CD14-positive monocyte (primary cell): ENCODE data around the gene DLX4. TPM values are rescaled to one million over a fixed set of nuclear protein-coding genes. Genes with fewer than 3 reads are reported as not detected.
A peak's percentile ranks its signal among the peaks of the same experiment; 100 is the strongest.

Experiments used
- DNase-seq, 3 donors: peaks; one replicate each; pipeline ENCODE4 v3.0.0-alpha.2; 2011 to 2022
- H2AFZ ChIP-seq: 2 replicates; pipeline ENCODE4 v1.6.0; 2012; ENCODE audit warnings: mild to moderate bottlenecking, low read depth, low read length, inconsistent platforms; ENCODE audit not compliant: insufficient read depth, poor library complexity, severe bottlenecking
- H3K27ac ChIP-seq, 2 donors: 1 replicate in 1 of 2; 2 replicates in 1 of 2; pipeline ENCODE4 v1.5.1; 2012 to 2013; ENCODE audit warnings: low read length in 2 of 2, control low read depth in 1 of 2, inconsistent platforms in 1 of 2, low read depth in 1 of 2, mild to moderate bottlenecking in 1 of 2
- H3K27me3 ChIP-seq, 2 donors: one replicate each; pipeline versions ENCODE4 v1.6.0 to v1.6.1; 2011 to 2013; ENCODE audit warnings: low read length in 2 of 2; ENCODE audit not compliant: control insufficient read depth in 2 of 2, insufficient read depth in 2 of 2
- H3K36me3 ChIP-seq, 2 donors: replicated peaks in 1 of 2; 1 replicate in 1 of 2; 2 replicates in 1 of 2; pipeline versions ENCODE4 v1.5.1 to v1.6.1; 2012 to 2013; ENCODE audit warnings: low read length in 2 of 2, control low read depth in 1 of 2, inconsistent platforms in 1 of 2, mild to moderate bottlenecking in 1 of 2; ENCODE audit not compliant: insufficient read depth in 2 of 2, control insufficient read depth in 1 of 2
- H3K4me1 ChIP-seq, 2 donors: 1 replicate in 1 of 2; 2 replicates in 1 of 2; pipeline versions ENCODE4 v1.5.1 to v1.6.1; 2012 to 2013; ENCODE audit warnings: low read length in 2 of 2, control low read depth in 1 of 2, inconsistent platforms in 1 of 2, mild to moderate bottlenecking in 1 of 2, moderate library complexity in 1 of 2; ENCODE audit not compliant: insufficient read depth in 2 of 2, control insufficient read depth in 1 of 2
- H3K4me2 ChIP-seq: replicated peaks from 2 replicates; pipeline ENCODE3; 2012; ENCODE audit warnings: low read length, moderate library complexity, mild to moderate bottlenecking; ENCODE audit not compliant: poor library complexity, severe bottlenecking; ENCODE audit errors: extremely low read depth
- H3K4me3 ChIP-seq, 3 experiments: fragments of 200-600 bp in 1 of 3; sonication (generic) in 1 of 3; replicated peaks in 1 of 3; 1 replicate in 2 of 3; 2 replicates in 1 of 3; pipeline ENCODE4 v1.5.1; 2011 to 2013; ENCODE audit warnings: low read length in 3 of 3, mild to moderate bottlenecking in 3 of 3, control low read depth in 2 of 3, low read depth in 2 of 3, inconsistent platforms in 1 of 3, moderate library complexity in 1 of 3
- H3K79me2 ChIP-seq: 2 replicates; pipeline ENCODE4 v1.6.0; 2012; ENCODE audit warnings: mild to moderate bottlenecking, control low read depth, inconsistent platforms, low read length, moderate library complexity; ENCODE audit not compliant: insufficient read depth
- H3K9ac ChIP-seq: 2 replicates; pipeline ENCODE4 v1.6.0; 2017; ENCODE audit warnings: low read length, mild to moderate bottlenecking; ENCODE audit not compliant: insufficient read depth, poor library complexity, severe bottlenecking
- H3K9me3 ChIP-seq, 2 donors: replicated peaks in 1 of 2; 1 replicate in 1 of 2; 2 replicates in 1 of 2; pipeline versions ENCODE4 v1.5.1 to v1.6.1; 2012 to 2013; ENCODE audit warnings: low read length in 2 of 2, control low read depth in 1 of 2; ENCODE audit not compliant: control insufficient read depth in 1 of 2, insufficient read depth in 1 of 2
- H4K20me1 ChIP-seq: 2 replicates; pipeline ENCODE4 v1.6.0; 2012; ENCODE audit warnings: mild to moderate bottlenecking, low read length, control low read depth, moderate library complexity; ENCODE audit not compliant: insufficient read depth
- H3K27ac Mint-ChIP-seq, 7 donors: one replicate each; pipeline ENCODE4 v1.8.0; 2020; ENCODE audit warnings: mild to moderate bottlenecking in 7 of 7, mixed read lengths in 7 of 7, moderate library complexity in 6 of 7, inconsistent platforms in 2 of 7
- H3K27me3 Mint-ChIP-seq, 3 donors: one replicate each; pipeline ENCODE4 v1.8.0; 2021 to 2022; ENCODE audit warnings: low read depth in 3 of 3, mild to moderate bottlenecking in 3 of 3, mixed read lengths in 3 of 3, moderate library complexity in 3 of 3, inconsistent platforms in 1 of 3
- H3K36me3 Mint-ChIP-seq, 2 donors: one replicate each; pipeline ENCODE4 v1.8.0; 2020; ENCODE audit warnings: mixed read lengths in 2 of 2, inconsistent platforms in 1 of 2, mild to moderate bottlenecking in 1 of 2
- H3K4me1 Mint-ChIP-seq: one replicate; pipeline ENCODE4 v1.8.0; 2020; ENCODE audit warnings: mild to moderate bottlenecking, mixed read lengths
- H3K4me3 Mint-ChIP-seq, 2 donors: one replicate each; pipeline ENCODE4 v1.8.0; 2020; ENCODE audit warnings: mild to moderate bottlenecking in 2 of 2, mixed read lengths in 2 of 2, moderate library complexity in 1 of 2
- H3K9me3 Mint-ChIP-seq, 7 donors: one replicate each; pipeline ENCODE4 v1.8.0; 2020 to 2022; ENCODE audit warnings: mixed read lengths in 7 of 7, mild to moderate bottlenecking in 6 of 7, moderate library complexity in 6 of 7, inconsistent platforms in 2 of 7
- CTCF ChIP-seq: fragments of 200-600 bp; IDR thresholded peaks from one replicate; pipeline ENCODE4 v1.8.0; 2022; ENCODE audit warnings: antibody characterized with exemption, mild to moderate bottlenecking
- WGBS: methylation state at CpG from one replicate; pipeline ENCODE4 v1.1.5; 2013; ENCODE audit warnings: missing lambda C conversion rate; ENCODE audit not compliant: insufficient coverage; 5-methylcytosine and 5-hydroxymethylcytosine counted together
- intact Hi-C, 2 donors: fragments of 100-400 bp; cut with micrococcal nuclease; formaldehyde crosslinking; loops; one replicate each; pipeline versions ENCODE4 v1.15.0 to v1.15.1; 2023
- polyA plus RNA-seq, 3 donors: library from polyadenylated mRNA; depleted of rRNA in 1 of 3; unstranded in 2 of 3; stranded (reverse) in 1 of 3; fragments of 300-500 nt in 2 of 3; fragments of >200 nt in 1 of 3; fragmentation: Illumina TruSeq in 2 of 3; gene quantifications; 1 replicate in 2 of 3; 2 replicates in 1 of 3; pipeline ENCODE4 v1.2.3, GENCODE V29; 2012 to 2021

DLX4 gene
- polyA plus RNA-seq, 3 donors: 0.20 to 3.5 TPM; not detected in 1

- no peaks in the 10 kb centered on the region for H3K36me3 Mint-ChIP-seq
- H3K9me3 Mint-ChIP-seq: no peaks in the 10 kb centered on the region
- TF ChIP-seq CTCF: no peak
- no peak overlapping the region for H3K4me3 ChIP-seq
- H3K4me2 ChIP-seq: no peak overlapping the region
- H2AFZ ChIP-seq: no peak overlapping the region
- H3K4me3 Mint-ChIP-seq: no peak overlapping the region
- intact Hi-C loops: no loop called here
- no peak overlapping the region for H3K9ac ChIP-seq
- no peak overlapping the region for H3K27ac Mint-ChIP-seq
- H3K27ac ChIP-seq: no peak overlapping the region
- H3K27me3 ChIP-seq: peaks cover 0 to 5% of the 10 kb centered on the region in 2 donors
- 87% methylated on average over 10 of the region's 13 CpGs for WGBS
- H3K4me1 ChIP-seq: no peaks in the 10 kb centered on the region
- no peaks in the 10 kb centered on the region for H3K79me2 ChIP-seq
- DNase-seq: no peak
- H3K4me1 Mint-ChIP-seq: peaks cover 1% of the 10 kb centered on the region
- H3K27me3 Mint-ChIP-seq: peaks cover 26 to 49% (median 40%) of the 10 kb centered on the region in 3 donors
- no peaks in the 10 kb centered on the region for H3K9me3 ChIP-seq
- no peaks in the 10 kb centered on the region for H3K36me3 ChIP-seq
- no peaks in the 10 kb centered on the region for H4K20me1 ChIP-seq
Observed at GRCh38 chr17:49926886-49927285, 42.1 kb upstream of the DLX4 start.

GRCh38 chr17:49928126-49928800 lies 40.7 kb upstream of the DLX4 start:
- Mint-ChIP-seq H3K4me1 (peaks cover 1% of the 10 kb centered on the region), H3K27me3 (peaks cover 29 to 57% (median 47%) of the 10 kb centered on the region in 3 donors), H3K4me3 (peak overlapping the region in 1 of 2 donors; percentile 65), H3K36me3 (no peaks in the 10 kb centered on the region), H3K27ac (peak overlapping the region in 1 of 7 donors; percentile 15), H3K9me3 (no peaks in the 10 kb centered on the region)
- Histone ChIP-seq H3K9ac (no peak overlapping the region), H3K4me1 (no peaks in the 10 kb centered on the region), H2AFZ (no peak overlapping the region), H3K4me3 (no peak overlapping the region), H3K4me2 (no peak overlapping the region), H3K27ac (no peak overlapping the region), H3K36me3 (no peaks in the 10 kb centered on the region), H3K27me3 (peaks cover 0 to 18% of the 10 kb centered on the region in 2 donors), H3K9me3 (no peaks in the 10 kb centered on the region), H4K20me1 (no peaks in the 10 kb centered on the region), H3K79me2 (no peaks in the 10 kb centered on the region)
- 59% methylated on average over 5 of the region's 10 CpGs for WGBS
- DNase-seq: no peak
- no peak for TF ChIP-seq CTCF
- intact Hi-C loops: no loop called here
